ENCODE data around the gene MOV10L1. TPM values are rescaled to one million over a fixed set of nuclear protein-coding genes. Genes with fewer than 3 reads are reported as not detected.

MOV10L1 gene
- 17.9 and 20.4 TPM in 2 replicates for total RNA-seq

GRCh38 chr22:50089682-50090411, at the start of gene MOV10L1:
Gene MOV10L1, plus strand, starts transcription at chr22:50090006. Its CDS starts 83 bp downstream, at chr22:50090089.

GRCh38 chr22:50058061-50058905, 31.5 kb upstream of the MOV10L1 start, which contains the start of gene TTLL8:
Gene TTLL8, minus strand, starts transcription at chr22:50058298.

GRCh38 chr22:50085211-50085972, 4.4 kb upstream of the MOV10L1 start, which contains the start of gene MLC1:
Gene MLC1, minus strand, starts transcription at chr22:50085426. Its CDS starts 524 bp downstream, at chr22:50084902.

GRCh38 chr22:50170453-50171318, 80.9 kb downstream of the MOV10L1 start, which contains the start of gene PANX2:
Gene PANX2, plus strand, starts transcription at chr22:50170731. Its CDS starts 0 bp downstream, at chr22:50170731.

GRCh38 chr22:50185375-50186087, 95.7 kb downstream of the MOV10L1 start, which contains the start of gene TRABD:
Gene TRABD, plus strand, starts transcription at chr22:50185913. Its CDS starts 7,148 bp downstream, at chr22:50193061.

GRCh38 chr22:50200461-50201190, 110.8 kb downstream of the MOV10L1 start, which contains the start of gene SELENOO:
Gene SELENOO, plus strand, starts transcription at chr22:50201011. Its CDS starts 26 bp downstream, at chr22:50201037.

Other genes with a start within 250 kb of the MOV10L1 start
- 13.6 and 15.2 TPM in 2 replicates for gene ZBED4, start 236.2 kb upstream of the MOV10L1 start, total RNA-seq
- 11.0 and 12.0 TPM in 2 replicates for gene ALG12, start 171.6 kb upstream of the MOV10L1 start, total RNA-seq
- gene CRELD2, start 171.4 kb upstream of the MOV10L1 start, total RNA-seq: 53.1 and 58.7 TPM in 2 replicates
- 77.6 and 133 TPM in 2 replicates for gene PIM3, start 129.2 kb upstream of the MOV10L1 start, total RNA-seq
- under 0.01 TPM in 1 of 2 replicates, not detected in the other for gene IL17REL, start 77.2 kb upstream of the MOV10L1 start, total RNA-seq
- not detected in 2 replicates for gene TTLL8, start 31.7 kb upstream of the MOV10L1 start, total RNA-seq
- gene MLC1, start 4.6 kb upstream of the MOV10L1 start, total RNA-seq: 0.09 TPM in 1 of 2 replicates, not detected in the other
- 0.75 and 0.99 TPM in 2 replicates for gene PANX2, start 80.7 kb downstream of the MOV10L1 start, total RNA-seq
- 27.8 and 32.8 TPM in 2 replicates for gene TRABD, start 95.9 kb downstream of the MOV10L1 start, total RNA-seq
- gene SELENOO, start 111.0 kb downstream of the MOV10L1 start, total RNA-seq: 26.4 and 29.7 TPM in 2 replicates
- gene TUBGCP6, start 155.0 kb downstream of the MOV10L1 start, total RNA-seq: 20.6 and 33.6 TPM in 2 replicates
- 12.9 and 20.6 TPM in 2 replicates for gene HDAC10, start 161.3 kb downstream of the MOV10L1 start, total RNA-seq
- 50.2 and 57.4 TPM in 2 replicates for gene MAPK12, start 171.7 kb downstream of the MOV10L1 start, total RNA-seq
- 17.5 and 22.9 TPM in 2 replicates for gene MAPK11, start 180.4 kb downstream of the MOV10L1 start, total RNA-seq
- 68.2 and 132 TPM in 2 replicates for gene PLXNB2, start 217.6 kb downstream of the MOV10L1 start, total RNA-seq
- 0.72 and 1.5 TPM in 2 replicates for gene DENND6B, start 237.0 kb downstream of the MOV10L1 start, total RNA-seq

Measured in endothelial cell of coronary artery (primary cell).